H1 (cell line): ENCODE results near the gene KRTAP12-3. TPM values are rescaled to one million over a fixed set of nuclear protein-coding genes. Genes with fewer than 3 reads are reported as not detected.

ENCODE experiments used
- CTCF ChIA-PET: fragments of 300-600 bp; sonication (Branson Sonifier 250); formaldehyde crosslinking; loops from one replicate; lab custom pipeline; 2021; ENCODE audit not compliant: partially characterized antibody; lab: Charles Lee
- POLR2A ChIA-PET: fragments of 300-600 bp; sonication (Branson Sonifier 250); formaldehyde crosslinking; loops from one replicate; lab custom pipeline; 2021; ENCODE audit warnings: inconsistent platforms; ENCODE audit not compliant: partially characterized antibody; lab: Charles Lee
- DNase-seq, 2 experiments: peaks; one replicate each; pipeline versions ENCODE4 v3.0.0 to v3.0.0-alpha.2; 2010 to 2022; ENCODE audit warnings: low spot score in 2 of 2, low read depth in 1 of 2, mixed read lengths in 1 of 2
- FAIRE-seq: peaks from 2 replicates; lab custom pipeline; 2011; peaks lifted over from hg19 to GRCh38; lab: Jason Lieb, UNC
- H2AFZ ChIP-seq: 2 replicates; pipeline ENCODE4 v1.8.1; 2012; ENCODE audit warnings: low read length, inconsistent platforms
- H2AK5ac ChIP-seq: 2 replicates; pipeline ENCODE4 v1.6.1; 2013; ENCODE audit warnings: low read depth, low read length
- H2BK120ac ChIP-seq: replicated peaks from 2 replicates; pipeline ENCODE3; 2013; ENCODE audit warnings: low read depth, low read length, inconsistent platforms
- H2BK12ac ChIP-seq: 2 replicates; pipeline ENCODE4 v1.6.1; 2013; ENCODE audit warnings: low read depth, low read length
- H2BK15ac ChIP-seq: 2 replicates; pipeline ENCODE4 v1.6.1; 2013; ENCODE audit warnings: low read length
- H2BK20ac ChIP-seq: 2 replicates; pipeline ENCODE4 v1.6.1; 2013; ENCODE audit warnings: low read length
- H2BK5ac ChIP-seq: 2 replicates; pipeline ENCODE4 v1.6.1; 2013; ENCODE audit warnings: low read depth, low read length
- H3K14ac ChIP-seq: 2 replicates; pipeline ENCODE4 v1.6.1; 2013; ENCODE audit warnings: inconsistent platforms; ENCODE audit not compliant: insufficient read length
- H3K18ac ChIP-seq: 2 replicates; pipeline ENCODE4 v1.6.1; 2013; ENCODE audit warnings: low read length; ENCODE audit errors: extremely low read depth
- H3K23ac ChIP-seq: 2 replicates; pipeline ENCODE4 v1.6.1; 2013; ENCODE audit warnings: inconsistent platforms; ENCODE audit not compliant: insufficient read length
- H3K23me2 ChIP-seq: 2 replicates; pipeline ENCODE4 v1.6.1; 2013; ENCODE audit warnings: low read depth, low read length
- H3K27ac ChIP-seq: 2 replicates; pipeline ENCODE4 v1.6.1; 2011; ENCODE audit warnings: low read depth, low read length, inconsistent platforms
- H3K27me3 ChIP-seq, 4 experiments: replicated peaks in 1 of 4; 1 replicate in 1 of 4; 2 replicates in 3 of 4; pipeline versions ENCODE4 v1.6.1 to v1.8.1; 2011 to 2013; ENCODE audit warnings: low read length in 3 of 4, mild to moderate bottlenecking in 3 of 4, inconsistent platforms in 2 of 4, mixed read lengths in 2 of 4, moderate library complexity in 1 of 4; ENCODE audit not compliant: control insufficient read depth in 3 of 4, insufficient read depth in 3 of 4; ENCODE audit errors: extremely low read depth in 1 of 4
- H3K36me3 ChIP-seq, 4 experiments: 2 replicates each; pipeline versions ENCODE4 v1.6.1 to v1.8.1; 2011 to 2013; ENCODE audit warnings: mild to moderate bottlenecking in 4 of 4, low read length in 3 of 4, moderate library complexity in 2 of 4, control low read depth in 1 of 4, inconsistent platforms in 1 of 4; ENCODE audit not compliant: insufficient read depth in 4 of 4, control insufficient read depth in 2 of 4
- H3K4ac ChIP-seq: replicated peaks from 2 replicates; pipeline ENCODE3; 2013; ENCODE audit warnings: low read length, low read depth, mixed read lengths, inconsistent platforms; ENCODE audit not compliant: insufficient read length
- H3K4me1 ChIP-seq, 4 experiments: replicated peaks in 1 of 4; 1 replicate in 1 of 4; 2 replicates in 3 of 4; pipeline versions ENCODE4 v1.6.1 to v1.8.1; 2011 to 2013; ENCODE audit warnings: low read length in 3 of 4, inconsistent platforms in 2 of 4, mixed read lengths in 1 of 4; ENCODE audit not compliant: insufficient read depth in 4 of 4, control insufficient read depth in 3 of 4
- H3K4me2 ChIP-seq, 2 experiments: 2 replicates each; pipeline versions ENCODE4 v1.6.1 to v1.8.1; 2011 to 2013; ENCODE audit warnings: low read depth in 2 of 2, low read length in 2 of 2, control low read depth in 1 of 2, inconsistent platforms in 1 of 2, mild to moderate bottlenecking in 1 of 2; ENCODE audit not compliant: insufficient read depth in 1 of 2
- H3K4me3 ChIP-seq, 4 experiments: fragments of 200-600, 300-600 bp in 1 of 4; sonication (generic), shearing (Covaris generic), sonication (Bioruptor Twin) in 1 of 4; 2 replicates each; pipeline versions ENCODE4 v1.5.1 to v1.8.1; 2011 to 2016; ENCODE audit warnings: low read length in 4 of 4, low read depth in 3 of 4, control low read depth in 2 of 4, inconsistent platforms in 2 of 4, mild to moderate bottlenecking in 2 of 4, mixed read lengths in 1 of 4, moderate library complexity in 1 of 4; ENCODE audit not compliant: insufficient read depth in 2 of 4; ENCODE audit errors: extremely low read depth in 1 of 4
- H3K56ac ChIP-seq: replicated peaks from 2 replicates; pipeline ENCODE3; 2013; ENCODE audit warnings: low read depth, mild to moderate bottlenecking, mixed read lengths, low read length, inconsistent platforms; ENCODE audit not compliant: insufficient read length
- H3K79me1 ChIP-seq: 2 replicates; pipeline ENCODE4 v1.6.1; 2013; ENCODE audit warnings: low read depth, low read length, control low read depth
- H3K79me2 ChIP-seq, 2 experiments: 2 replicates each; pipeline versions ENCODE4 v1.6.1 to v1.8.1; 2012 to 2013; ENCODE audit warnings: low read length in 2 of 2, mild to moderate bottlenecking in 2 of 2, inconsistent platforms in 1 of 2; ENCODE audit not compliant: insufficient read depth in 2 of 2, control insufficient read depth in 1 of 2
- H3K9ac ChIP-seq, 4 experiments: replicated peaks in 1 of 4; 1 replicate in 1 of 4; 2 replicates in 3 of 4; pipeline versions ENCODE4 v1.6.1 to v1.8.1; 2011 to 2013; ENCODE audit warnings: low read depth in 3 of 4, low read length in 3 of 4, control low read depth in 2 of 4, mild to moderate bottlenecking in 2 of 4, moderate library complexity in 2 of 4, inconsistent platforms in 1 of 4; ENCODE audit errors: extremely low read depth in 1 of 4
- H3K9me3 ChIP-seq, 2 experiments: 2 replicates each; pipeline versions ENCODE4 v1.6.1 to v1.8.1; 2012 to 2013; ENCODE audit warnings: mild to moderate bottlenecking in 2 of 2, moderate library complexity in 2 of 2, control low read depth in 1 of 2, inconsistent platforms in 1 of 2, low read depth in 1 of 2, low read length in 1 of 2, mixed read lengths in 1 of 2; ENCODE audit not compliant: insufficient read depth in 2 of 2
- H4K20me1 ChIP-seq, 2 experiments: replicated peaks in 1 of 2; 2 replicates each; pipeline versions ENCODE3 to v1.8.1; 2011 to 2013; ENCODE audit warnings: inconsistent platforms in 2 of 2, low read length in 2 of 2, mild to moderate bottlenecking in 1 of 2; ENCODE audit not compliant: insufficient read depth in 2 of 2, control insufficient read depth in 1 of 2
- H4K5ac ChIP-seq: 2 replicates; pipeline ENCODE4 v1.6.1; 2013; ENCODE audit warnings: low read length, low read depth, mixed read lengths, inconsistent platforms; ENCODE audit not compliant: insufficient read length
- H4K8ac ChIP-seq: 2 replicates; pipeline ENCODE4 v1.8.0; 2013; ENCODE audit warnings: mild to moderate bottlenecking, moderate library complexity, low read length, inconsistent platforms; ENCODE audit not compliant: insufficient read depth; ENCODE audit errors: extremely low read depth
- H4K91ac ChIP-seq: replicated peaks from 2 replicates; pipeline ENCODE3; 2013; ENCODE audit warnings: low read length, mixed read lengths, inconsistent platforms; ENCODE audit not compliant: insufficient read length
- CREB1 ChIP-seq: IDR thresholded peaks from 2 replicates; pipeline ENCODE4 v1.6.1; 2012; ENCODE audit warnings: inconsistent platforms
- CTBP2 ChIP-seq: IDR thresholded peaks from 2 replicates; pipeline ENCODE4 v1.7.0; 2011; ENCODE audit warnings: borderline replicate concordance, mild to moderate bottlenecking, moderate library complexity, mixed read lengths, low read length; ENCODE audit not compliant: insufficient read depth, insufficient read length
- GABPA ChIP-seq: IDR thresholded peaks from 2 replicates; pipeline ENCODE4 v1.6.1; 2011; ENCODE audit warnings: mild to moderate bottlenecking, low read length, moderate library complexity, borderline replicate concordance; ENCODE audit not compliant: insufficient read depth
- JUN ChIP-seq: IDR thresholded peaks from 2 replicates; pipeline ENCODE4 v1.6.1; 2011; ENCODE audit warnings: low read depth, mild to moderate bottlenecking, improper control_type of control experiment, low read length
- NANOG ChIP-seq: IDR thresholded peaks from 2 replicates; pipeline ENCODE4 v1.6.1; 2011; ENCODE audit warnings: low read length, low read depth, mild to moderate bottlenecking, inconsistent platforms; ENCODE audit not compliant: insufficient read depth, poor library complexity, severe bottlenecking
- NRF1 ChIP-seq: IDR thresholded peaks from 2 replicates; pipeline ENCODE4 v1.6.1; 2011; ENCODE audit warnings: mild to moderate bottlenecking, low read depth, low read length, improper control_type of control experiment
- POLR2AphosphoS5 ChIP-seq: IDR thresholded peaks from 2 replicates; pipeline ENCODE4 v1.6.1; 2011; ENCODE audit warnings: low read depth, low read length
- RBBP5 ChIP-seq: IDR thresholded peaks from 2 replicates; pipeline ENCODE4 v1.7.1; 2012; ENCODE audit warnings: low read depth, mild to moderate bottlenecking, inconsistent platforms, low read length, moderate library complexity, borderline replicate concordance
- SIN3A ChIP-seq, 2 experiments: IDR thresholded peaks in 1 of 2; conservative IDR thresholded peaks in 1 of 2; 2 replicates each; pipeline ENCODE4 v1.6.1; 2011 to 2012; ENCODE audit warnings: low read length in 2 of 2, improper control_type of control experiment in 1 of 2, low read depth in 1 of 2, mild to moderate bottlenecking in 1 of 2
- TEAD4 ChIP-seq: IDR thresholded peaks from 2 replicates; pipeline ENCODE4 v1.6.1; 2012; ENCODE audit warnings: low read depth, low read length, inconsistent platforms, mixed read lengths
- WGBS, 2 experiments: shearing (Covaris generic) in 1 of 2; methylation state at CpG; one replicate each; pipeline versions ENCODE4 v1.1.6 to v1.1.7; 2013 to 2015; ENCODE audit warnings: low lambda C conversion rate in 2 of 2, mixed read lengths in 2 of 2, inconsistent platforms in 1 of 2, low coverage in 1 of 2, missing lambda C conversion rate in 1 of 2; ENCODE audit not compliant: insufficient replicate concordance in 2 of 2, insufficient coverage in 1 of 2, insufficient read length in 1 of 2; ENCODE audit errors: extremely low coverage in 1 of 2, missing lambda C conversion rate in 1 of 2; 5-methylcytosine and 5-hydroxymethylcytosine counted together
- polyA plus RNA-seq, 7 experiments: library from polyadenylated mRNA; depleted of rRNA in 3 of 7; stranded (reverse) in 5 of 7; unstranded in 2 of 7; fragments of >200 nt in 5 of 7; fragments of 200-250 nt in 2 of 7; gene quantifications; 1 replicate in 5 of 7; 2 replicates in 1 of 7; 4 replicates in 1 of 7; pipeline versions ENCODE4 v1.2.1 to v1.2.3, GENCODE V29; 2011 to 2013; ENCODE audit warnings: missing spikeins in 2 of 7, mixed read lengths in 2 of 7
- total RNA-seq: library from RNA; stranded (reverse); fragmentation: NEBNext Ultra II Directional; extraction: Animal tissue kit (Norgen Biotek cat#: 25700); gene quantifications from 2 replicates; pipeline ENCODE4 v1.2.1, GENCODE V29; 2021

KRTAP12-3 gene
- total and polyA plus RNA-seq, 2 of the 8 experiments (the other 6 are each of a cell fraction or from before 2014, with no cell fraction given) = not detected

GRCh38 chr21:44650973-44651675 is 6.6 kb upstream of the KRTAP12-3 start:
- Histone ChIP-seq H2BK5ac (no peak overlapping the region), H3K79me1 (no peaks in the 10 kb centered on the region; the same call in 1 of the 2 replicates), H2BK120ac (no peak overlapping the region), H3K4me3 (no peak overlapping the region), H2BK15ac (no peak overlapping the region), H3K9me3 (no peaks in the 10 kb centered on the region; a peak in 1 of 4 replicates), H3K4ac (no peak overlapping the region), H2BK20ac (no peak overlapping the region), H3K18ac (no peak overlapping the region), H3K56ac (no peak overlapping the region), H4K91ac (peak overlapping the region; percentile 39), H4K20me1 (no peaks in the 10 kb centered on the region), H3K23ac (no peak overlapping the region), H4K8ac (no peak overlapping the region), H3K23me2 (no peaks in the 10 kb centered on the region), H3K79me2 (no peaks in the 10 kb centered on the region), H3K9ac (no peak overlapping the region), H2AFZ (no peak overlapping the region), H3K14ac (no peak overlapping the region), H3K27me3 (peaks cover 0 to 2% (median 0%) of the 10 kb centered on the region in 4 experiments; a peak in 1 of 7 replicates), H2AK5ac (no peak overlapping the region), H3K27ac (no peak overlapping the region), H3K4me1 (peaks cover 0 to 14% (median 4%) of the 10 kb centered on the region in 4 experiments; a peak in 3 of 7 replicates), H3K36me3 (no peaks in the 10 kb centered on the region), H3K4me2 (no peak overlapping the region), H2BK12ac (no peak overlapping the region), H4K5ac (no peak overlapping the region)
- CTCF ChIA-PET = interaction anchor here (0.6 to 1.6 kb wide), 5 partner anchors 13 to 359 kb away, joined by 3 to 4 read pairs (median 3); no protein-coding TSS in a partner anchor
- WGBS, 2 experiments = 82% methylated on average over 12 of the region's 12 CpGs; no CpG with 5 or more reads in 1 of the 2 experiments
- DNase-seq (no peak), FAIRE-seq (no peak)
- POLR2A ChIA-PET = no interaction called here
- TF ChIP-seq JUN = no peak
- TF ChIP-seq GABPA = no peak
- TF ChIP-seq NANOG = no peak
- no peak for TF ChIP-seq RBBP5
- TF ChIP-seq TEAD4 = no peak
- no peak for TF ChIP-seq CTBP2
- no peak for TF ChIP-seq SIN3A (conservative IDR thresholded peaks at IDR 0.05 in 1 of 2, IDR thresholded peaks at IDR 0.05 in 1 of 2; ENCODE audit: low read depth in 1 of 2, low read length in 2 of 2)
- TF ChIP-seq POLR2AphosphoS5 = no peak
- no peak for TF ChIP-seq CREB1
- TF ChIP-seq NRF1 = no peak
